Tibial nerve (tissue), 4 donors: Measurements from ENCODE around the gene CCAR1. TPM values are rescaled to one million over a fixed set of nuclear protein-coding genes. Genes with fewer than 3 reads are reported as not detected.

ENCODE experiments used
- small RNA-seq: library from RNA; depleted of rRNA; stranded (forward); fragments of <200 nt; gene quantifications from one replicate; pipeline ENCODE3, GENCODE V24; 2016
- total RNA-seq, 4 donors: library from RNA; depleted of rRNA; stranded (reverse); fragments of >200 nt; gene quantifications; one replicate each; pipeline ENCODE4 v1.1.0, GENCODE V29; 2016

The CCAR1 gene
- total RNA-seq, 4 donors from 2014 or later = 45.4 to 88.5 (median 53.5) TPM

Small RNA genes within 50 kb of the gene (small RNA-seq; reads per million reads assigned to genes)
- gene MIR1254-1 (not detected), gene RF00019 (not detected)

Other genes starting within 250 kb of the CCAR1 start
- 10 to 100 TPM in 1 of 4 donors, 1 to 10 TPM in 3; 1.3 to 11.9 (median 6.0) TPM for gene DNA2, start 249.3 kb upstream of the CCAR1 start, total RNA-seq
- 10 to 100 TPM in 3 of 4 donors, 1 to 10 TPM in 1; 8.6 to 15.9 (median 12.9) TPM for gene SLC25A16, start 193.7 kb upstream of the CCAR1 start, total RNA-seq
- 10 to 100 TPM in 3 of 4 donors, 1 to 10 TPM in 1; 7.5 to 12.9 (median 10.9) TPM for gene TET1, start 160.9 kb upstream of the CCAR1 start, total RNA-seq
- 1 to 10 TPM; 1.2 to 5.7 (median 3.2) TPM for gene STOX1, start 106.3 kb downstream of the CCAR1 start, total RNA-seq
- gene DDX50, start 180.1 kb downstream of the CCAR1 start, total RNA-seq = 10 to 100 TPM; 25.9 to 52.7 (median 38.3) TPM
- gene DDX21, start 234.9 kb downstream of the CCAR1 start, total RNA-seq = 10 to 100 TPM; 39.3 to 49.5 (median 41.1) TPM